ENCODE measurements around the gene TFR2. TPM values are rescaled to one million over a fixed set of nuclear protein-coding genes. Genes with fewer than 3 reads are reported as not detected.

The TFR2 gene
- total RNA-seq, 1 experiment from 2014 or later, result 6.2 TPM

- H3K79me2 ChIP-seq (ENCODE audit: low read depth), result no peaks in the 10 kb centered on the region
- no peaks in the 10 kb centered on the region for H3K27me3 ChIP-seq (ENCODE audit: insufficient read depth, low read depth)
- intact Hi-C loops (cut with micrococcal nuclease; ENCODE audit: unreplicated experiment), result loop anchor here (5.0 kb wide), 1 partner anchor 46 kb away; the partner anchor contains the start of gene GNB2
- peaks cover 9% of the 10 kb centered on the region; the same call in 1 of the 2 replicates for H3K4me1 ChIP-seq (replicated peaks; ENCODE audit: insufficient read depth)
- no peaks in the 10 kb centered on the region for H3K9me3 ChIP-seq (ENCODE audit: insufficient read depth, low read depth)
- no peak overlapping the region; the same call in 1 of the 2 replicates for H2AFZ ChIP-seq
- no peaks in the 10 kb centered on the region for H3K36me3 ChIP-seq (ENCODE audit: low read depth)
- no TSS peak for BruUV-seq (replicated peaks)
- H3F3A ChIP-seq (ENCODE audit: insufficient read depth, low read depth), result peaks cover 12% of the 10 kb centered on the region; the same call in 1 of the 2 replicates
- no peaks in the 10 kb centered on the region for H3K9me2 ChIP-seq (ENCODE audit: insufficient read depth)
- TF ChIP-seq EZH2 (IDR thresholded peaks at IDR 0.05; ENCODE audit: low read depth) (no peak), CTCF (conservative IDR thresholded peaks at IDR 0.05) (no peak)
- ChIA-PET POLR2A (ENCODE audit: unreplicated experiment) (interaction anchor here (0.5 to 0.7 kb wide), 2 partner anchors 18 to 24 kb away, joined by 3 to 5 read pairs; no protein-coding TSS in a partner anchor), CTCF (interaction anchor here (0.6 to 0.9 kb wide), 2 partner anchors 11 to 44 kb away, joined by 3 to 5 read pairs; no protein-coding TSS in a partner anchor)
- peak overlapping the region; percentile 62; the same call in 1 of the 2 replicates for H3K4me3 ChIP-seq
- DNase-seq, result no peak
- peak overlapping the region; percentile 94 for H3K4me2 ChIP-seq
- no peak overlapping the region for H3K27ac ChIP-seq
- H4K20me1 ChIP-seq (ENCODE audit: insufficient read depth), result no peaks in the 10 kb centered on the region
These were observed 15.3 kb downstream of the TFR2 start for GRCh38 chr7:100626055-100626454.

GRCh38 chr7:100623951-100624824 is 17.2 kb downstream of the TFR2 start:
- TF ChIP-seq EZH2 (IDR thresholded peaks at IDR 0.05; ENCODE audit: low read depth) (no peak), CTCF (conservative IDR thresholded peaks at IDR 0.05) (no peak)
- Histone ChIP-seq H3K27me3 (ENCODE audit: insufficient read depth, low read depth) (no peaks in the 10 kb centered on the region), H4K20me1 (ENCODE audit: insufficient read depth) (no peaks in the 10 kb centered on the region), H3K9me2 (ENCODE audit: insufficient read depth) (no peaks in the 10 kb centered on the region), H3K4me1 (replicated peaks; ENCODE audit: insufficient read depth) (peaks cover 9% of the 10 kb centered on the region; the same call in 1 of the 2 replicates), H3F3A (ENCODE audit: insufficient read depth, low read depth) (peaks cover 12% of the 10 kb centered on the region; the same call in 1 of the 2 replicates), H3K9me3 (ENCODE audit: insufficient read depth, low read depth) (no peaks in the 10 kb centered on the region), H2AFZ (no peak overlapping the region), H3K79me2 (ENCODE audit: low read depth) (no peaks in the 10 kb centered on the region), H3K4me3 (no peak overlapping the region), H3K4me2 (no peak overlapping the region), H3K27ac (no peak overlapping the region), H3K36me3 (ENCODE audit: low read depth) (no peaks in the 10 kb centered on the region)
- no TSS peak for BruUV-seq (replicated peaks)
- ChIA-PET CTCF (interaction anchor here (0.6 kb wide), 1 partner anchor 11 kb away, joined by 3 read pairs; no protein-coding TSS in a partner anchor), POLR2A (ENCODE audit: unreplicated experiment) (interaction anchor here (0.6 kb wide), 1 partner anchor 19 kb away, joined by 4 read pairs; no protein-coding TSS in a partner anchor)
- DNase-seq, result no peak
- intact Hi-C loops (cut with micrococcal nuclease; ENCODE audit: unreplicated experiment), result no loop called here

GRCh38 chr7:100621554-100621953 is 19.8 kb downstream of the TFR2 start:
- Histone ChIP-seq H3K4me3 (no peak overlapping the region), H3K4me2 (no peak overlapping the region), H3K9me3 (ENCODE audit: insufficient read depth, low read depth) (no peaks in the 10 kb centered on the region), H3K4me1 (replicated peaks; ENCODE audit: insufficient read depth) (peaks cover 4% of the 10 kb centered on the region; the same call in 1 of the 2 replicates), H2AFZ (no peak overlapping the region), H3K79me2 (ENCODE audit: low read depth) (no peaks in the 10 kb centered on the region), H3K9me2 (ENCODE audit: insufficient read depth) (no peaks in the 10 kb centered on the region), H3K36me3 (ENCODE audit: low read depth) (no peaks in the 10 kb centered on the region), H4K20me1 (ENCODE audit: insufficient read depth) (no peaks in the 10 kb centered on the region), H3F3A (ENCODE audit: insufficient read depth, low read depth) (peaks cover 7% of the 10 kb centered on the region; the same call in 1 of the 2 replicates), H3K27me3 (ENCODE audit: insufficient read depth, low read depth) (no peaks in the 10 kb centered on the region), H3K27ac (no peak overlapping the region)
- intact Hi-C loops (cut with micrococcal nuclease; ENCODE audit: unreplicated experiment), result no loop called here
- CTCF ChIA-PET, result no interaction called here
- no peak for DNase-seq
- no TSS peak for BruUV-seq (replicated peaks)
- TF ChIP-seq CTCF (conservative IDR thresholded peaks at IDR 0.05), result no peak
- TF ChIP-seq EZH2 (IDR thresholded peaks at IDR 0.05; ENCODE audit: low read depth), result no peak
- POLR2A ChIA-PET (ENCODE audit: unreplicated experiment), result interaction anchor here (0.7 kb wide), 1 partner anchor 48 kb away, joined by 3 read pairs; no protein-coding TSS in a partner anchor
